ENCODE measurements around the gene TSC1.

Gene TSC1

GRCh38 chr9:132961002-132961401 lies 16.6 kb upstream of the TSC1 start:
- no peak overlapping the region for H3K4me3 ChIP-seq (ENCODE audit: low read length)
- no peak for TF ChIP-seq ZNF274 (IDR thresholded peaks at IDR 0.05; ENCODE audit: low read depth, low read length)

- TF ChIP-seq ZNF274 (IDR thresholded peaks at IDR 0.05; ENCODE audit: low read depth, low read length) = no peak
- H3K4me3 ChIP-seq (ENCODE audit: low read length) = no peak overlapping the region
Observed at GRCh38 chr9:132957805-132958204, 13.4 kb upstream of the TSC1 start.

DNA sequence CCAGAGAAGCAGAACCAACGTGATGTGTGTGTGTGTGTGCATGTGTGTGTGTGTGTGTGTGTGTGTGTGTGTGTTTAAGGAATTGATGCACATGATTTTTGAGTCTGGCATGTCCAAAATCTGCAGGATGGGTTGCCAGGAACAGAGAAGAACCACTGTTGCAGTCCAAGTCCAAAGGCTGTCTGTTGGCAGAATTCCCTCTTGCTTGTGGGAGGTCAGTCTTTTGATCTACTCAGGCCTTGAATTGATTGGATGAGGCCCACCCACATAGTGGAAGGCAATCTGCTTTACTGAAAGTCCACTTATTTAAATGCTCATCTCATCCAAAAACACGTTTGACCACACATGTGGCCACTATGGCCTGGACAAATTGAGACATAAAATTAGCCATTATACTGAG lies 11.4 kb upstream of the TSC1 start:
- H3K4me3 ChIP-seq (ENCODE audit: low read length) = no peak overlapping the region
- TF ChIP-seq ZNF274 (IDR thresholded peaks at IDR 0.05; ENCODE audit: low read depth, low read length) = no peak

DNA sequence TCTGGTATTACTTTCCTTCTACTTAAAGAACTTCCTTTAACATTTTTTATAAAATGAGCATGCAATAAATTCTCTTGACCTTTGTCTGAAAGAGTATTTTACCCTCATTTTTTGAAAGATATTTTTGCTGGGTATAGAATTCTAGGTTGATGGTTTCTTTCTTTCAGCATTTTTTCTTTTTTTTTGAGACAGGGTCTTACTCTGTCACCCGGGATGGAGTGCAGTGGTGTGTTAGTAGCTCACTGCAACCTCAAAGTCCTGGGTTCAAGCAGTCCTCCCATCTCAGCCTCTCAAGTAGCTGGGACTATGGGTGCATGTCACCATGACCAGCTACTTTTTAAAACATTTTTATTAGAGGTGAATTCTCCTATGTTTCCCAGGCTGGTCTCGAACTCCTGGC lies 10.7 kb upstream of the TSC1 start:
- H3K4me3 ChIP-seq (ENCODE audit: low read length) = no peak overlapping the region
- TF ChIP-seq ZNF274 (IDR thresholded peaks at IDR 0.05; ENCODE audit: low read depth, low read length) = no peak

- no peak for TF ChIP-seq ZNF274 (IDR thresholded peaks at IDR 0.05; ENCODE audit: low read depth, low read length)
- no peak overlapping the region for H3K4me3 ChIP-seq (ENCODE audit: low read length)
Observed at GRCh38 chr9:132949709-132950108, 5.3 kb upstream of the TSC1 start.

- no peak overlapping the region for H3K4me3 ChIP-seq (ENCODE audit: low read length)
Observed at GRCh38 chr9:132948482-132949050, 4.2 kb upstream of the TSC1 start.

GRCh38 chr9:132947756-132948155 lies 3.3 kb upstream of the TSC1 start:
- no peak overlapping the region for H3K4me3 ChIP-seq (ENCODE audit: low read length)
- no peak for TF ChIP-seq ZNF274 (IDR thresholded peaks at IDR 0.05; ENCODE audit: low read depth, low read length)

More at GRCh38 chr9:132948482-132949050, 4.2 kb upstream of the TSC1 start:
- no peak for TF ChIP-seq ZNF274 (IDR thresholded peaks at IDR 0.05; ENCODE audit: low read depth, low read length)

DNA sequence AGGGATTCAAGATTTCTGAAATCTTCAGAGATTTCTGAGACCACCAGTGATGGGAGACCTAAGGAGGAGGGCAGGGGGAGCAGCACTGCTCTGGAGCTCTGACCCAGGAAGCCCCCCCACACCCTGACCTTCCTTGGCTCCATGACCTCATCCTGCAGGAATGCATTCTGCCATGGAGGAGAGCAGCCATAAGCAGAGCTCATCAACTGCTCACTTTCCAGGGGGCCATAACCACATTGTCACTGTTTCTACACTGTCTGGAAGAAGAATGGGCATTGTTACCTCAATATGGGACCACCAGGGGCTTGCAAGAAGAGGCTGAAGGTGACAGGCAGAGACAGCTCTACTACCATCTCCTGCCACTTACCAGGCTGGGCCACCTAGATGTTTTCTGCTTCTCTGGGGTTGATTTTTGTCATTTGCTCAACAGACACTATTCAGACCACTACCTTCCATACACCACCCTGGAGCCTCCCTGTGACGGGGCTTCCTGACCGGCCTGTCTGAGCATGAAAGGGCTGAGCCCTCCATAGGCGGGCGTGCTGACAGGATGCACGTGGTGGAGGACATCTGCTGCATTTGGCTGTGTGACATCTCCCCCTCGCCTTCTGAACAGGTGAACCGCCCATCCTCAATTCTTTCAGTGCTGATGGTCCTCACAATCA lies 2.3 kb upstream of the TSC1 start:
- no peak overlapping the region for H3K4me3 ChIP-seq (ENCODE audit: low read length)
- no peak for TF ChIP-seq ZNF274 (IDR thresholded peaks at IDR 0.05; ENCODE audit: low read depth, low read length)

DNA sequence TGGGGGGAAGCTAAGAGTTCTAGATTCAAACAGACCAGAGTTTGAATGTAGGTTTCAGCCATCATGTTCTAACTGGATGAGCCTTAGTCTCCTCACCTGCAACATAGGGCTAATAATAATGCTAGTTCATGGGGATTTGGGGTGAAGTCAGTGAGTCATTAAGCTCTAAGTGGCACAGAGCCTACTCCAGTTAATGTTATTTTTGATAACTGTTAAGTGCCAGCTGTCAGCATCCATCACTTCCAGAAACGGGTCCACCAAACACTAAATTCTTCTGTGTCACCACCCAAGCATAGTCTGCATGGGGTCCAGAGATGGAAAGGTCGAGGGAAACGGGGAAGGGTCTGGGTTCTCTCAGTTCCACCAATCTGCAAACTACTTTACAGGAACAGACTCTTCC lies 1.8 kb upstream of the TSC1 start:
- H3K4me3 ChIP-seq (ENCODE audit: low read length) = no peak overlapping the region
- no peak for TF ChIP-seq ZNF274 (IDR thresholded peaks at IDR 0.05; ENCODE audit: low read depth, low read length)

GRCh38 chr9:132945186-132946130 lies 1.0 kb upstream of the TSC1 start:
- TF ChIP-seq ZNF274 (IDR thresholded peaks at IDR 0.05; ENCODE audit: low read depth, low read length) = no peak
- peak overlapping the region; percentile 59; the same call in 1 of the 2 replicates for H3K4me3 ChIP-seq (ENCODE audit: low read length)

- TF ChIP-seq ZNF274 (IDR thresholded peaks at IDR 0.05; ENCODE audit: low read depth, low read length) = no peak
- peak overlapping the region; percentile 83 for H3K4me3 ChIP-seq (ENCODE audit: low read length)
Observed at GRCh38 chr9:132943651-132944293, 644 bp downstream of the TSC1 start.

DNA sequence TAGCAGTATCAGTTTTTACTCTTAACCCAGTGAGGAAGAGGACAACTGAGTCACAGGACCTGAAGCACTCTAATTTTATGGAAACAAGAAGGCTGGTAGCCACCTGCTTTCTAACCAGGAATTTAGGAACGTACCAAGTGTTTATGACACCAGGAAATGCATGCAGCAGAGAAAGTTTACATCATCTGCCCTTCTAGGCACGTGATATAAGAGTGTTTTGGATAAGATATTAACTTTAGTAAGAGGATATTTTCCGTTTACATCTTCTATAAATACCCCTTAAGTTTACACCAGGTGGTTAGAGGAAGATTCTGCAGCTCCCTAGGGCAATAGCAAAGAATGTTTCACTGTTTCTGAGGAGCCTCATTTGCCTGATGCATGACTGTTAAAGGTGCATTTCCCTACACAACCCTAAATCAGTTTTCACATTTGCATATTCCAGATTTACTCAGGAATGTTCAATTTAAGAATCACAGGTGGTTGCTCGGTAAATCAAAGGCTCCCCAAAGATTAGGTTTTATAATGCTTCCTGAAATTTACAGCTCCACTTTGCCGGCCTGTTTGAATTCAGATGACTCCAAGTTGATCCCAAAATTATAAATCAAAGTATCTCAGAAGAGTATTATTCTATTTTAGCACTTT lies 1.8 kb downstream of the TSC1 start:
- H3K4me3 ChIP-seq (ENCODE audit: low read length) = peak overlapping the region; percentile 83; the same call in 1 of the 2 replicates
- TF ChIP-seq ZNF274 (IDR thresholded peaks at IDR 0.05; ENCODE audit: low read depth, low read length) = no peak

DNA sequence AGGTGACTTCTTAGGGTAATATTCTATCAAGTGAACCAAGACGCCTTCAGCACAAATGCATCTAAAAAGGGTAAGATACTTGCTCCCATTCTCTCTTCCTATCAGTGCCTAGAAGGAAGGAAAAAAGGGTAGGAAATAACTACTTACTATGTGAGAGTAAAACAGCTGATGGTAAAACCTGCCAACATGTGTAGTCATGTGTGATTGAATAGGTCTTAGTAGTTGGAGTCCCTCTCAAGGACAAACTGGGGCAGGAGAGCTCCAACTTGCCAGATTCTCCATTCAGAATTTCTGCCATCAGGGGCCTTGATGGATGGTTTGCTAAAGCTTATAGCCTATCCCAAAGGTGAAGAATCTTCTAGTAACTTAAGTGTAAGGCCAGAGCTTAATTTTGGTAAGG lies 5.2 kb downstream of the TSC1 start:
- TF ChIP-seq ZNF274 (IDR thresholded peaks at IDR 0.05; ENCODE audit: low read depth, low read length) = no peak
- no peak overlapping the region for H3K4me3 ChIP-seq (ENCODE audit: low read length)

GRCh38 chr9:132937463-132937901 lies 6.9 kb downstream of the TSC1 start:
- no peak overlapping the region for H3K4me3 ChIP-seq (ENCODE audit: low read length)
- TF ChIP-seq ZNF274 (IDR thresholded peaks at IDR 0.05; ENCODE audit: low read depth, low read length) = no peak
